Superior temporal gyrus (tissue), 1 donor: Measurements from ENCODE around the gene COX7B.
A peak's percentile ranks its signal among the peaks of the same experiment; 100 is the strongest.
"Not testable (repeated sequence)": the region's sequence is repeated elsewhere in the genome, so short reads cannot be mapped to it uniquely, and the experiment has no call there.

Experiments used
- DNase-seq: peaks from one replicate; pipeline ENCODE4 v3.0.0-alpha.2; 2016; ENCODE audit errors: extremely low spot score

COX7B gene

GRCh38 chrX:77899081-77899828, at the start of gene COX7B:
COX7B (plus strand) TSS chrX:77899468; CDS start chrX:77899554, 86 bp downstream.
- peak; percentile 99 for DNase-seq

- DNase-seq = no peak
Measured at GRCh38 chrX:77875372-77875771, 23.9 kb upstream of the COX7B start.

GRCh38 chrX:77881418-77881817, 17.9 kb upstream of the COX7B start:
- not testable (repeated sequence) for DNase-seq

- DNase-seq = no peak
Measured at GRCh38 chrX:77892887-77893286, 6.4 kb upstream of the COX7B start.

GRCh38 chrX:77893713-77894112, 5.6 kb upstream of the COX7B start:
- no peak for DNase-seq

GRCh38 chrX:77894921-77895886, 4.1 kb upstream of the COX7B start, which contains the start of gene MAGT1:
MAGT1 (minus strand) TSS chrX:77895435; CDS start chrX:77895410, 25 bp downstream.
- DNase-seq = peak; percentile 97

GRCh38 chrX:77900688-77901087, 1.4 kb downstream of the COX7B start:
- DNase-seq = no peak

GRCh38 chrX:77901506-77901905, 2.2 kb downstream of the COX7B start:
- DNase-seq = no peak

- peak; percentile 78 for DNase-seq
Measured at GRCh38 chrX:77910108-77910840, 11.0 kb downstream of the COX7B start, which contains the start of gene ATP7A. ATP7A (plus strand) TSS chrX:77910693; CDS start chrX:77971642, 60,949 bp downstream.

GRCh38 chrX:77917294-77917933, 18.1 kb downstream of the COX7B start:
- DNase-seq = no peak

- DNase-seq = no peak
Measured at GRCh38 chrX:77918568-77918967, 19.3 kb downstream of the COX7B start.

GRCh38 chrX:77919370-77919769, 20.1 kb downstream of the COX7B start:
- DNase-seq = not testable (repeated sequence)

GRCh38 chrX:77922787-77923186, 23.5 kb downstream of the COX7B start:
- DNase-seq = no peak

- DNase-seq = no peak
Measured at GRCh38 chrX:77924320-77924859, 25.1 kb downstream of the COX7B start.

GRCh38 chrX:77925764-77926163, 26.5 kb downstream of the COX7B start:
- DNase-seq = no peak

GRCh38 chrX:77930581-77930980, 31.3 kb downstream of the COX7B start:
- no peak for DNase-seq

GRCh38 chrX:77935886-77936285, 36.6 kb downstream of the COX7B start:
- DNase-seq = no peak

- DNase-seq = no peak
Measured at GRCh38 chrX:77936299-77936698, 37.0 kb downstream of the COX7B start.

GRCh38 chrX:77937291-77937690, 38.0 kb downstream of the COX7B start:
- no peak for DNase-seq

- DNase-seq = no peak
Measured at GRCh38 chrX:77938083-77938680, 38.9 kb downstream of the COX7B start.
